MM.1S (cell line): ENCODE results near the gene UBAC1.

Experiments
- EZH2 ChIP-seq: fragments of 300-600 bp; sonication (generic); optimal IDR thresholded peaks from 2 replicates; pipeline ENCODE3; 2017; ENCODE audit warnings: low read depth, mild to moderate bottlenecking, antibody characterized with exemption, low read length, mixed read lengths
- TF ChIP-seq, protein P1 (sequence below): fragments of 300-600 bp; sonication (generic); IDR thresholded peaks from 2 replicates; pipeline ENCODE4 v1.5.1; 2016; ENCODE audit warnings: antibody characterized with exemption, low read length, mixed read lengths

DNA sequence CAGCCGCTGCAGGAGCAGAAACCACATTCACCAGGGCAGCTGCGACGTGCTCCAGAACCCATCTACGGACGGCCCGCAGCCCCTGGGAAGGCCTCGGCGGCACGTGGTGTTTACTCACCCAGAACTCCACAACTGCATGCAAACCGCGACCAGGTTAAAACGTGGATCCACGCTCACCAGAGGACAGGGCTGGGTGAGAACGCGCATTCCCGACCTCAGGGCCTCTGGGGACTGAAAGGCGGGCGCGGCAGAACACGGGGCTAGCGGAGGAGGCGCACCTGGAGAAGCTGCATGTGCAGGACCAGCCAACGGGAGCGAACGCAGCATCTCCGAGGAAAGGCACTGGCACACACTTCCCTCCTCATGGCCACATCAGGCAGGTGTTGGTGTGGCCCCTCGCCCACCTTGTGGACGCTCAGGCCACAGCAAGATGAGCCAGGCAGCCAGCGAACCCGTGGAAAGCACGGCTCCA is 29.8 kb downstream of the UBAC1 start:
- TF ChIP-seq, protein P1, sequence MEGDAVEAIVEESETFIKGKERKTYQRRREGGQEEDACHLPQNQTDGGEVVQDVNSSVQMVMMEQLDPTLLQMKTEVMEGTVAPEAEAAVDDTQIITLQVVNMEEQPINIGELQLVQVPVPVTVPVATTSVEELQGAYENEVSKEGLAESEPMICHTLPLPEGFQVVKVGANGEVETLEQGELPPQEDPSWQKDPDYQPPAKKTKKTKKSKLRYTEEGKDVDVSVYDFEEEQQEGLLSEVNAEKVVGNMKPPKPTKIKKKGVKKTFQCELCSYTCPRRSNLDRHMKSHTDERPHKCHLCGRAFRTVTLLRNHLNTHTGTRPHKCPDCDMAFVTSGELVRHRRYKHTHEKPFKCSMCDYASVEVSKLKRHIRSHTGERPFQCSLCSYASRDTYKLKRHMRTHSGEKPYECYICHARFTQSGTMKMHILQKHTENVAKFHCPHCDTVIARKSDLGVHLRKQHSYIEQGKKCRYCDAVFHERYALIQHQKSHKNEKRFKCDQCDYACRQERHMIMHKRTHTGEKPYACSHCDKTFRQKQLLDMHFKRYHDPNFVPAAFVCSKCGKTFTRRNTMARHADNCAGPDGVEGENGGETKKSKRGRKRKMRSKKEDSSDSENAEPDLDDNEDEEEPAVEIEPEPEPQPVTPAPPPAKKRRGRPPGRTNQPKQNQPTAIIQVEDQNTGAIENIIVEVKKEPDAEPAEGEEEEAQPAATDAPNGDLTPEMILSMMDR, result no peak
- no peak for TF ChIP-seq EZH2
